ENCODE measurements around the gene RHOD. TPM values are rescaled to one million over a fixed set of nuclear protein-coding genes. Genes with fewer than 3 reads are reported as not detected.
A peak's percentile ranks its signal among the peaks of the same experiment; 100 is the strongest.

Gene RHOD
- total RNA-seq, 2 donors from 2014 or later: 39.1 to 68.5 TPM

DNA sequence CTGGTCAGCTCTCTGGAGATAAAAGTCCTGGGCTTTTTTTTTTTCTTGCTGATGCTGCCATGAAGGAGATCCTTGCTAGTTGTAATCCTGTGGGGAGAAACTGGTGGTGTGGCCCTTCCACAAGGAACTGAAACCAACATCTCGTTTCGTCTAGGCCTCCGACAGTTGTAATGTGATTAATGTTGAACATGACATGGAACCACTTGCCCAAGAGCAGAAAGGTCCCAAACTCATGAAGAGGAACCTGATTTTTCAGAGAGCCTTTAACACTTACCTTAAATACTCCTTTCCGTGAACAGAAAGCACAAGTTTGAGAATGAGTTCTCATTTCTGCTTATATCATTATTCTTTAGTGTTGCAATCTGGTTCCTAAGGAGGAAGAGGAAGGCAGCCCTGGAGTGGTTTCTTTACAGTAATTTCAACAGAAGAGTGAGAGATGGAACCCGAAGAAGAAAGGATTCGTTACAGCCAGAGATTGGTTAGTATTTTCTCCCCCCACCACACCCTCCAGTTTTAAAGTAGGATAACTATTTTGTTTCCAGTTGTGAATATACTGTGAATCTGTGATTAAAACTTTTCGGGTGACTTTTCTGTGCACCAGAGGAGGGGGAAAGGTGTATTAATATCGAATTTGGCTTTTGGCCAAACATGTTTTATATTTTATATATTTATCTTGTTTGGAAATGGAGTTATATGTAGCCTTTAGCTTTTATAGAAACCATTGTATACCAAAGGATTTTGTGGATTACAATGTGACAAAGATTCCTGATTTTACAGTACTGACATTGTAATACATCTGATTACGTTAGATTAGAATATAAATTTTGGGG, 64.4 kb downstream of the RHOD start:
- TF ChIP-seq CTCF (IDR thresholded peaks at IDR 0.05): no peak
- Histone ChIP-seq H3K4me3 (peak overlapping the region; percentile 93 to 100), H3K27ac (peak overlapping the region; percentile 98 to 99), H3K27me3 (no peaks in the 10 kb centered on the region), H3K36me3 (peaks cover 8% of the 10 kb centered on the region), H3K4me1 (peaks cover 0 to 34% of the 10 kb centered on the region in 2 donors), H3K9me3 (no peaks in the 10 kb centered on the region)
- no peak for DNase-seq (ENCODE audit: low spot score)

Small RNAs within 50 kb of the gene (microRNA-seq; reads per million reads assigned to microRNA genes)
- gene MIR6860 (ENCODE audit: borderline number of aligned reads in 2 of 2, borderline replicate concordance in 1 of 2): 0 reads per million in 2 donors

Other genes starting within 250 kb of the RHOD start
- gene RCE1, start 213.4 kb upstream of the RHOD start, total RNA-seq: 1 to 10 TPM; 6.4 to 8.1 TPM
- gene LRFN4, start 199.8 kb upstream of the RHOD start, total RNA-seq: 10 to 100 TPM in 1 of 2 donors, 1 to 10 TPM in 1; 8.6 to 13.2 TPM
- gene PC, start 98.5 kb upstream of the RHOD start, total RNA-seq: 1 to 10 TPM; 8.6 to 9.3 TPM
- gene C11orf86, start 81.5 kb upstream of the RHOD start, total RNA-seq: not detected
- gene SYT12, start 33.7 kb upstream of the RHOD start, total RNA-seq: under 1 TPM; 0.44 to 0.59 TPM
- gene KDM2A, start 62.4 kb downstream of the RHOD start, total RNA-seq: 10 to 100 TPM; 27.7 to 37.3 TPM
- 10 to 100 TPM; 52.7 to 55.9 TPM for gene GRK2, start 209.6 kb downstream of the RHOD start, total RNA-seq
- 10 to 100 TPM; 14.1 to 14.9 TPM for gene ANKRD13D, start 232.5 kb downstream of the RHOD start, total RNA-seq
- gene SSH3, start 246.7 kb downstream of the RHOD start, total RNA-seq: 10 to 100 TPM; 14.7 to 23.6 TPM